Endometrial microvascular endothelial cells (primary cell): ENCODE data around the gene CROCC2. TPM values are rescaled to one million over a fixed set of nuclear protein-coding genes. Genes with fewer than 3 reads are reported as not detected.

ENCODE experiments used
- in situ Hi-C: cut with HindIII; loops from 2 replicates; pipeline ENCODE4 v1.10.0; 2017; ENCODE audit warnings: low sequenced_read_pairs, low pct_unique_long_range_greater_than_20kb; ENCODE audit errors: inconsistent ontology term
- total RNA-seq: library from RNA; depleted of rRNA; stranded (reverse); fragments of >200 nt; gene quantifications from one replicate; pipeline ENCODE4 v1.2.3, GENCODE V29; 2015; ENCODE audit errors: inconsistent ontology term

Gene CROCC2
- total RNA-seq, 1 donor from 2014 or later = not detected

- in situ Hi-C loops = no loop called here
Measured at GRCh38 chr2:240917009-240917683, 11.0 kb downstream of the CROCC2 start.

- in situ Hi-C loops = no loop called here
Measured at GRCh38 chr2:240917684-240918257, 11.6 kb downstream of the CROCC2 start.

GRCh38 chr2:240918258-240919091, 12.3 kb downstream of the CROCC2 start:
- in situ Hi-C loops = no loop called here

GRCh38 chr2:240919161-240919781, 13.1 kb downstream of the CROCC2 start:
- in situ Hi-C loops = no loop called here

- in situ Hi-C loops = no loop called here
Measured at GRCh38 chr2:240919786-240920782, 13.9 kb downstream of the CROCC2 start.

GRCh38 chr2:240920783-240921231, 14.7 kb downstream of the CROCC2 start:
- in situ Hi-C loops = no loop called here

GRCh38 chr2:240921311-240921994, 15.3 kb downstream of the CROCC2 start:
- in situ Hi-C loops = no loop called here

- in situ Hi-C loops = no loop called here
Measured at GRCh38 chr2:240921995-240922244, 15.8 kb downstream of the CROCC2 start.

- in situ Hi-C loops = no loop called here
Measured at GRCh38 chr2:240922245-240922981, 16.3 kb downstream of the CROCC2 start.

- in situ Hi-C loops = no loop called here
Measured at GRCh38 chr2:240922982-240923537, 16.9 kb downstream of the CROCC2 start.

- in situ Hi-C loops = no loop called here
Measured at GRCh38 chr2:240925191-240925567, 19.0 kb downstream of the CROCC2 start.

- in situ Hi-C loops = no loop called here
Measured at GRCh38 chr2:240925568-240926515, 19.7 kb downstream of the CROCC2 start.

- in situ Hi-C loops = no loop called here
Measured at GRCh38 chr2:240926516-240927389, 20.6 kb downstream of the CROCC2 start.

- in situ Hi-C loops = no loop called here
Measured at GRCh38 chr2:240927390-240927781, 21.2 kb downstream of the CROCC2 start.
